Body of pancreas (tissue), 4 donors: ENCODE measurements around the gene CNTNAP2. TPM values are rescaled to one million over a fixed set of nuclear protein-coding genes. Genes with fewer than 3 reads are reported as not detected.

ENCODE experiments used
- ATAC-seq: fragments of 150-250 bp; one replicate; pipeline ENCODE4 v1.9.1; 2016
- DNase-seq, 4 donors: peaks; one replicate each; pipeline ENCODE4 v3.0.0-alpha.2; 2019
- H3K27ac ChIP-seq, 4 donors: fragments of 200-600 bp; sonication (generic); 1 replicate in 3 of 4; 2 replicates in 1 of 4; pipeline versions ENCODE4 v1.5.1 to v1.6.1; 2016 to 2019; ENCODE audit warnings: mild to moderate bottlenecking in 1 of 4, mixed read lengths in 1 of 4, moderate library complexity in 1 of 4
- H3K27me3 ChIP-seq, 2 donors: fragments of 200-600 bp; sonication (generic); one replicate each; pipeline ENCODE4 v1.6.0; 2016; ENCODE audit warnings: mild to moderate bottlenecking in 1 of 2
- H3K36me3 ChIP-seq, 2 donors: fragments of 200-600 bp; sonication (generic); replicated peaks in 1 of 2; 2 replicates each; pipeline ENCODE4 v1.5.1; 2016; ENCODE audit warnings: low read depth in 2 of 2; ENCODE audit not compliant: insufficient read depth in 1 of 2
- H3K4me1 ChIP-seq: fragments of 200-600 bp; sonication (generic); one replicate; pipeline ENCODE4 v1.6.0; 2016
- H3K4me3 ChIP-seq, 2 donors: fragments of 200-600 bp; sonication (generic); 1 replicate in 1 of 2; 2 replicates in 1 of 2; pipeline ENCODE4 v1.5.1; 2016 to 2019
- H3K9me3 ChIP-seq, 3 donors: fragments of 200-600 bp; sonication (generic); 1 replicate in 2 of 3; 2 replicates in 1 of 3; pipeline ENCODE4 v1.5.1; 2016
- CTCF ChIP-seq, 7 experiments: fragments of 450-650 bp in 4 of 7; fragments of 200-600 bp in 3 of 7; sonication (generic) in 3 of 7; IDR thresholded peaks; one replicate each; pipeline ENCODE4 v1.5.1; 2016 to 2019; ENCODE audit warnings: antibody characterized with exemption in 7 of 7
- POLR2A ChIP-seq, 3 donors: fragments of 450-650 bp; IDR thresholded peaks; one replicate each; pipeline ENCODE4 v1.6.1; 2016; ENCODE audit warnings: antibody characterized with exemption in 3 of 3, mild to moderate bottlenecking in 2 of 3
- WGBS, 2 donors: methylation state at CpG; one replicate each; pipeline ENCODE4 v1.1.5; 2017; 5-methylcytosine and 5-hydroxymethylcytosine counted together
- intact Hi-C: fragments of 100-400 bp; cut with DNase I; formaldehyde crosslinking; loops from one replicate; pipeline ENCODE4 v1.15.1; 2023
- total RNA-seq, 2 donors: library from RNA; depleted of rRNA; stranded (reverse); fragments of >200 nt; gene quantifications; one replicate each; pipeline ENCODE4 v1.1.0, GENCODE V29; 2016

Gene CNTNAP2
- total RNA-seq, 2 donors from 2014 or later, result 1.0 TPM; not detected in 1

GRCh38 chr7:146659732-146660131 is 543.1 kb downstream of the CNTNAP2 start:
- H3K27me3 ChIP-seq, result no peaks in the 10 kb centered on the region
- no peak overlapping the region for H3K27ac ChIP-seq
- H3K36me3 ChIP-seq, result no peaks in the 10 kb centered on the region
- DNase-seq, result peak; percentile 46 to 89 (median 78)
- no peaks in the 10 kb centered on the region for H3K9me3 ChIP-seq
- peaks cover 17% of the 10 kb centered on the region for H3K4me1 ChIP-seq
- H3K4me3 ChIP-seq, result no peak overlapping the region
- TF ChIP-seq CTCF (IDR thresholded peaks at IDR 0.05), result no peak
- no peak for TF ChIP-seq POLR2A (IDR thresholded peaks at IDR 0.05)
- ATAC-seq, result peak; percentile 59
- intact Hi-C loops, result no loop called here
- WGBS, 2 donors, result 31 to 40% methylated on average over 3 of the region's 3 CpGs

GRCh38 chr7:146660839-146661238 is 544.2 kb downstream of the CNTNAP2 start:
- no peak for ATAC-seq
- no peak overlapping the region for H3K4me3 ChIP-seq

GRCh38 chr7:146661435-146661834 is 544.8 kb downstream of the CNTNAP2 start:
- Histone ChIP-seq H3K4me1 (peaks cover 9% of the 10 kb centered on the region), H3K27me3 (no peaks in the 10 kb centered on the region), H3K27ac (no peak overlapping the region), H3K36me3 (no peaks in the 10 kb centered on the region), H3K9me3 (no peaks in the 10 kb centered on the region), H3K4me3 (no peak overlapping the region)
- TF ChIP-seq CTCF (IDR thresholded peaks at IDR 0.05) (no peak), POLR2A (IDR thresholded peaks at IDR 0.05) (no peak)
- ATAC-seq (no peak), DNase-seq (no peak)
- intact Hi-C loops, result no loop called here

More at GRCh38 chr7:146660839-146661238, 544.2 kb downstream of the CNTNAP2 start:
- H3K4me1 ChIP-seq, result peaks cover 15% of the 10 kb centered on the region
- no peaks in the 10 kb centered on the region for H3K9me3 ChIP-seq
- 12 to 13% methylated on average over 5 of the region's 5 CpGs for WGBS, 2 donors
- no peak for DNase-seq
- TF ChIP-seq POLR2A (IDR thresholded peaks at IDR 0.05), result no peak
- no peak for TF ChIP-seq CTCF (IDR thresholded peaks at IDR 0.05)
- H3K27me3 ChIP-seq, result no peaks in the 10 kb centered on the region
- no peaks in the 10 kb centered on the region for H3K36me3 ChIP-seq
- no peak overlapping the region for H3K27ac ChIP-seq
- intact Hi-C loops, result no loop called here

GRCh38 chr7:146661929-146662328 is 545.3 kb downstream of the CNTNAP2 start:
- Histone ChIP-seq H3K27ac (no peak overlapping the region), H3K27me3 (no peaks in the 10 kb centered on the region), H3K9me3 (no peaks in the 10 kb centered on the region), H3K4me3 (no peak overlapping the region), H3K36me3 (no peaks in the 10 kb centered on the region), H3K4me1 (peaks cover 5% of the 10 kb centered on the region)
- intact Hi-C loops, result no loop called here
- no peak for ATAC-seq
- DNase-seq, result no peak
- 73 to 74% methylated on average over 12 of the region's 12 CpGs for WGBS, 2 donors
- no peak for TF ChIP-seq POLR2A (IDR thresholded peaks at IDR 0.05)
- TF ChIP-seq CTCF (IDR thresholded peaks at IDR 0.05), result no peak

- TF ChIP-seq POLR2A (IDR thresholded peaks at IDR 0.05), result no peak
- no peak for TF ChIP-seq CTCF (IDR thresholded peaks at IDR 0.05)
- 89 to 91% methylated on average over 12 of the region's 12 CpGs for WGBS, 2 donors
- H3K9me3 ChIP-seq, result no peaks in the 10 kb centered on the region
- H3K36me3 ChIP-seq, result no peaks in the 10 kb centered on the region
- no peaks in the 10 kb centered on the region for H3K27me3 ChIP-seq
- no peak overlapping the region for H3K27ac ChIP-seq
- DNase-seq, result no peak
- intact Hi-C loops, result no loop called here
- no peak overlapping the region for H3K4me3 ChIP-seq
- H3K4me1 ChIP-seq, result peaks cover 4% of the 10 kb centered on the region
- no peak for ATAC-seq
Measured at GRCh38 chr7:146665023-146665422, 548.4 kb downstream of the CNTNAP2 start.
